ENCODE data around the gene DAG1. TPM values are rescaled to one million over a fixed set of nuclear protein-coding genes. Genes with fewer than 3 reads are reported as not detected.

The DAG1 gene
- polyA plus RNA-seq, 1 experiment, result 144 TPM

DNA sequence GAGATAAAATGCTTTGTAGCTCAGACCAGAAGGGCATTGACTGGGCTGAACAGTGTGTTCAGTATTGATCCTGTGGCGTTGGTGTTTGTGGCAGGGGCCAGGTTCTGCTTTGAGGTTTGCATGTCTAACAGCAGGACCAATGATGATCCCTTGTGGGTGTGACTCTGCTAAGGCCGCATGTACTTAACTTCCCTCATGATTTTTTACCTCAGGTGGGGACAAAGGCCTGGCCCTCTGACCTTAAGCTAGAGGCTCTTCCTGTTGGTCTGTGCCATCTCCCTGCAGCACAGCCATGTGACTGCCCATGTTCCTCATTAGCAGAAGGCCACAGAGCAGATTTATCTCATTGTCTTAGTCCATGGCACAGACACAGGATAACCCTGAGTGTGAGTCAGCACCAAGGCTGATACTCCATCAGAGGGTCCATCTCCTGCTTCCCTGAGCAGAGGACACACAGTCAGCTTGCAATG is 49.9 kb downstream of the DAG1 start:
- H3K27me3 ChIP-seq (ENCODE audit: control insufficient read depth, insufficient read depth, low read length), result no peaks in the 10 kb centered on the region
- POLR2A ChIA-PET, result no interaction called here
- H3K4me3 ChIP-seq (ENCODE audit: low read depth, low read length), result no peak overlapping the region
- H3K36me3 ChIP-seq (ENCODE audit: control insufficient read depth, insufficient read depth, low read length), result peaks cover 4% of the 10 kb centered on the region
- DNase-seq (ENCODE audit: low read depth), result no peak
- TF ChIP-seq, protein P1, sequence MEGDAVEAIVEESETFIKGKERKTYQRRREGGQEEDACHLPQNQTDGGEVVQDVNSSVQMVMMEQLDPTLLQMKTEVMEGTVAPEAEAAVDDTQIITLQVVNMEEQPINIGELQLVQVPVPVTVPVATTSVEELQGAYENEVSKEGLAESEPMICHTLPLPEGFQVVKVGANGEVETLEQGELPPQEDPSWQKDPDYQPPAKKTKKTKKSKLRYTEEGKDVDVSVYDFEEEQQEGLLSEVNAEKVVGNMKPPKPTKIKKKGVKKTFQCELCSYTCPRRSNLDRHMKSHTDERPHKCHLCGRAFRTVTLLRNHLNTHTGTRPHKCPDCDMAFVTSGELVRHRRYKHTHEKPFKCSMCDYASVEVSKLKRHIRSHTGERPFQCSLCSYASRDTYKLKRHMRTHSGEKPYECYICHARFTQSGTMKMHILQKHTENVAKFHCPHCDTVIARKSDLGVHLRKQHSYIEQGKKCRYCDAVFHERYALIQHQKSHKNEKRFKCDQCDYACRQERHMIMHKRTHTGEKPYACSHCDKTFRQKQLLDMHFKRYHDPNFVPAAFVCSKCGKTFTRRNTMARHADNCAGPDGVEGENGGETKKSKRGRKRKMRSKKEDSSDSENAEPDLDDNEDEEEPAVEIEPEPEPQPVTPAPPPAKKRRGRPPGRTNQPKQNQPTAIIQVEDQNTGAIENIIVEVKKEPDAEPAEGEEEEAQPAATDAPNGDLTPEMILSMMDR (IDR thresholded peaks at IDR 0.05; ENCODE audit: insufficient read depth, low read depth, low read length), result no peak
- CTCF ChIA-PET, result interaction anchor here (2.2 kb wide), 1 partner anchor 20 kb away, joined by 9 read pairs; no protein-coding TSS in a partner anchor

DNA sequence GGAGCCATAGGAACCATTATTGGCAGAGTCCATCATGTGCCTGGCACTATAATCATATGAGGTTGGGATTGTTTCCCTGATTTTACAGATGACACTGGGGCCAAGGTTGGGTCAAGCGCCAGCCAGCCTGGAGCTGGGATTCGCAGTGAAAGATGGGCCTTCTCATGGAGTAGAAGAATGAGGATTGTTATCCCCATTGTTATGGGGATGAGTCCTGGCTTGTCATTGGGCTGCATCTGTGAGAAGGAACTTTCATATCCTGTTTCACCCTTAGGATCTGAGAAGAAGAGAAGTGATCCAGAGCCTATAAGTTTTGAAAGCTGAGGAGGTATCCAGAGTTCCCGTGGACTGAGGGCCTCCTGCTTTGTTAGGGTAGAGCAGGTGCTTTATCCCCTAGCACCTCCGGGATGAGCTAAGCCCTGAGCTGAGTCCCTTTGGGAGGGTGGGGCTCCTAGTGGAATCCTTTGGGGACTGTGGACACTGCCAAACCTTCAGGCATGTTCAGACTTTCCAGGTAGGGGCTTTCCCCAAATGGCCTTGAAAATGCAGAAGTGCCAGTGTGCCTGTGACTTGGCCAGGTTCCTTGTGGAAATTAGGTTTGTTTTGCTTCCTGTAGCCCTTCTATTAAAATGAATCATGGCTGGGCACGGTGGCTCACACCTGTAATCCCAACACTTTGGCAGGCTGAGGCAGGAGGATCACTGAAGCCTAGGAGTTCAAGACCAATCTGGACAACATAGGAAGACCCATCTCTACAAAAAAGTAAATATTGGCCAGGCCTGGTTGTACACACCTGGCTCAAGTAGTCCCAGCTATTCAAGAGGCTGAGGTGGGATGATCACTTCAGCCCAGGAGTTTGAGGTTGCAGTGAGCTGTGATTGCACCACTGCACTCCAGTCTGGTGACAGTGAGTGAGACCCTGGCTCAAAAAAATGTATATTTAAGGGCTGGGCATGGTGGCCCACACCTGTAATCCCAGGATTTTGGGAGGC is 54.0 kb downstream of the DAG1 start:
- DNase-seq (ENCODE audit: low read depth), result no peak
- H3K4me3 ChIP-seq (ENCODE audit: low read depth, low read length), result no peak overlapping the region
- ChIA-PET POLR2A (no interaction called here), CTCF (interaction anchor here (4.7 kb wide), 1 partner anchor 16 kb away, joined by 18 read pairs; no protein-coding TSS in a partner anchor)
- no peaks in the 10 kb centered on the region for H3K27me3 ChIP-seq (ENCODE audit: control insufficient read depth, insufficient read depth, low read length)
- TF ChIP-seq, protein P1 (IDR thresholded peaks at IDR 0.05; ENCODE audit: insufficient read depth, low read depth, low read length), result no peak
- no peaks in the 10 kb centered on the region for H3K36me3 ChIP-seq (ENCODE audit: control insufficient read depth, insufficient read depth, low read length)

DNA sequence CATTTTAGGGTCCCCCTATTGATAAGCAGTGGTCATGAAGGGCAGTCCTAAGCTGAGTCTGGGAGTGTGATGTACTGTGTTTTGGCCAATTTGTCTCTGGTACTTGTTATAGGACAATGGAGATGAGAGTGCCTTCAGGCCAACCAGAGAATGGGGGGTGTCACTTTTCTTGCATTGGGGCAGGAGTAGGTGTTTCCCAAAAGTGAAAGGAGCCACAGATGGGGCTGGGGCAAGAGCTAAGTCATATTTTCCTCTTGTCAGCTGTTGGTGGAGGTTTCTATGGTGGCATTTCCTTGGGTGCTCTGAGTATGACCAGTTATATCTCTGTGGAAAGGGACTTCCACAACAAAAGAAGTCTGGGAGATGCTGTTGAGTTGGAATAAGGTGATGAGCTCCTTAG is 59.5 kb downstream of the DAG1 start:
- H3K36me3 ChIP-seq (ENCODE audit: control insufficient read depth, insufficient read depth, low read length), result peaks cover 20% of the 10 kb centered on the region
- DNase-seq (ENCODE audit: low read depth), result no peak
- ChIA-PET CTCF (interaction anchor here (0.8 to 1.6 kb wide), 2 partner anchors 10 to 28 kb away, joined by 3 to 9 read pairs; no protein-coding TSS in a partner anchor), POLR2A (no interaction called here)
- TF ChIP-seq, protein P1 (IDR thresholded peaks at IDR 0.05; ENCODE audit: insufficient read depth, low read depth, low read length), result no peak
- H3K27me3 ChIP-seq (ENCODE audit: control insufficient read depth, insufficient read depth, low read length), result no peaks in the 10 kb centered on the region
- H3K4me3 ChIP-seq (ENCODE audit: low read depth, low read length), result no peak overlapping the region

DNA sequence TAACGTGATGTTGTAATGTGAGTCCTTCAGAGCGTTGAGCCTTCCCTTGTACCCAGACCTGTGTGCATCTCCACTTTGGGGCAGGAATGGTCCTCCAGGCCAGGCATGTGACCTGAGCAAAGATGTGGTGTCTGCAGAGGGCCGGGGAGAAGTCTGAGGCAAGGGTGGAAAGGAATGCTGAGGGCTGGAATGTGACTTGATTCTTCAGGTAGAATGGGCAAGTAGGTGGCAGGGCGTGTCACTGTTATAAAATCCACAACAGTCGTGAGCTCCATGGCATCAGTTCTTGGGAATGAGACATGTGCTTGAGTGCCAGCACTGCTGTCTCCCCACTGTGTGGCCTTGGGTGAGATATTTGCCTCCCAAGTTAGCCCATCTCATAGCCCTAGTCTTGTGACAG is 60.2 kb downstream of the DAG1 start:
- Histone ChIP-seq H3K36me3 (ENCODE audit: control insufficient read depth, insufficient read depth, low read length) (peaks cover 20% of the 10 kb centered on the region), H3K27me3 (ENCODE audit: control insufficient read depth, insufficient read depth, low read length) (no peaks in the 10 kb centered on the region), H3K4me3 (ENCODE audit: low read depth, low read length) (no peak overlapping the region)
- TF ChIP-seq, protein P1 (IDR thresholded peaks at IDR 0.05; ENCODE audit: insufficient read depth, low read depth, low read length), result no peak
- ChIA-PET POLR2A (no interaction called here), CTCF (interaction anchor here (1.6 kb wide), 1 partner anchor 9 kb away, joined by 9 read pairs; no protein-coding TSS in a partner anchor)
- DNase-seq (ENCODE audit: low read depth), result no peak

DNA sequence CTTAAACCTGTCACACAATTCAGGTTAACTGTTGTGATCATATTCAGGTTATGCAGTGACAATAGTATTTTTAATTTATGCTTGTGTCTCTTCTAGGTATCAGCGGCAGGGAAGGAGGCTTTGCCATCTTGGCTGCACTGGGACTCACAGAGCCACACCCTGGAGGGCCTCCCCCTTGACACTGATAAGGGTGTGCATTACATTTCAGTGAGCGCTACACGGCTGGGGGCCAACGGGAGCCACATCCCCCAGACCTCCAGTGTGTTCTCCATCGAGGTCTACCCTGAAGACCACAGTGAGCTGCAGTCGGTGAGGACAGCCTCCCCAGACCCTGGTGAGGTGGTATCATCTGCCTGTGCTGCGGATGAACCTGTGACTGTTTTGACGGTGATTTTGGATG is 60.6 kb downstream of the DAG1 start:
- ChIA-PET CTCF (interaction anchor here (1.2 kb wide), 1 partner anchor 9 kb away, joined by 8 read pairs; no protein-coding TSS in a partner anchor), POLR2A (no interaction called here)
- Histone ChIP-seq H3K4me3 (ENCODE audit: low read depth, low read length) (no peak overlapping the region), H3K27me3 (ENCODE audit: control insufficient read depth, insufficient read depth, low read length) (no peaks in the 10 kb centered on the region), H3K36me3 (ENCODE audit: control insufficient read depth, insufficient read depth, low read length) (peaks cover 20% of the 10 kb centered on the region)
- DNase-seq (ENCODE audit: low read depth), result no peak
- TF ChIP-seq, protein P1 (IDR thresholded peaks at IDR 0.05; ENCODE audit: insufficient read depth, low read depth, low read length), result no peak
